ENCODE results near the gene OGDH. TPM values are rescaled to one million over a fixed set of nuclear protein-coding genes. Genes with fewer than 3 reads are reported as not detected.

OGDH gene
- total RNA-seq, 2 donors from 2014 or later, result 77.6 to 128 TPM

Other genes with a start within 250 kb of the OGDH start
- gene NUDCD3, start 116.0 kb upstream of the OGDH start, total RNA-seq, result 100 to 1,000 TPM in 1 of 2 donors, 10 to 100 TPM in 1; 96.4 to 101 TPM
- gene NPC1L1, start 65.3 kb upstream of the OGDH start, total RNA-seq, result under 1 TPM in 1 of 2 donors, not detected in 1; 0.32 TPM
- gene DDX56, start 32.7 kb upstream of the OGDH start, total RNA-seq, result 100 to 1,000 TPM in 1 of 2 donors, 10 to 100 TPM in 1; 80.2 to 110 TPM
- 100 to 1,000 TPM in 1 of 2 donors, 10 to 100 TPM in 1; 78.2 to 103 TPM for gene TMED4, start 24.4 kb upstream of the OGDH start, total RNA-seq
- 100 to 1,000 TPM in 1 of 2 donors, 10 to 100 TPM in 1; 88.7 to 134 TPM for gene ZMIZ2, start 142.2 kb downstream of the OGDH start, total RNA-seq
- 1,000 to 10,000 TPM; 1,915 to 2,917 TPM for gene PPIA, start 190.1 kb downstream of the OGDH start, total RNA-seq
- gene H2AZ2, start 241.5 kb downstream of the OGDH start, total RNA-seq, result 100 to 1,000 TPM; 156 to 157 TPM